GM12875 (cell line): ENCODE results near the gene CCDC117.
"Not testable (repeated sequence)": the region's sequence is repeated elsewhere in the genome, so short reads cannot be mapped to it uniquely, and the experiment has no call there.

Source experiments
- H3K4me3 ChIP-seq: one replicate; pipeline ENCODE4 v1.5.1; 2011; ENCODE audit warnings: low read depth, low read length, control low read depth
- TF ChIP-seq, protein P1 (sequence below): IDR thresholded peaks from 2 replicates; pipeline ENCODE4 v1.5.1; 2011; ENCODE audit warnings: low read depth, mild to moderate bottlenecking, control low read depth, inconsistent platforms, low read length, moderate library complexity, borderline replicate concordance; ENCODE audit not compliant: insufficient read depth

Gene CCDC117

DNA sequence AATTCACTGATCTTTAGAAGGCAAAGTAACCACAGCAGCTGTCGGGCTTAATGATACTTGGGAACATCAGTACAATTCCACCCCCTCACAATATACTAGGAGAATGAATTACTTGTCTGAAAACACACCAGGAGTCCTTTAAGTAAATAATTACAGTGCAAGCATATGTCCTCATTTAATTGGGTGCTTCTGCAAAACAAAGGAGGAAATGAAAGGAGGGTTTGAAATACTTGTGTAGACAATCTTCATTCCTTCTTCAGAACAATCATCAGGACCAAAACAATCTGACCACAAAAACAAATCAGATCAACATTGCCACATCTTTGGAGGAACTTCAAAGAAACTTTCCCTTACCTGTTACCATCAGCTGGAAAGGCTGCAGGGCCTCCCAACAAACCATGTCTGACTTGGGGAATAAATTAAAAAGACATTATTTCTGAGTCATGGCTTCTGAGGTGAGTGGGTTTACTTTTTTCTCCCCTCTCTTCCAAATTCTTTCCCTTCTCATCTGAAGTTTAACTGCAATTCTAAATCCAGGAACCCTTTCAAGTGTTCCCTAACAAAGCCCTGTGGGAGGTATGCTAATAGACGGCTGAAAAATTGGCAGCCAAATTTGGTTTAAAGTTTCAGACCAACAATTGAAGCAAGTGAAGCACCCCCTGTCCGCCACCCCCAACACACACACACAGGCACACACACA lies 12.5 kb upstream of the CCDC117 start:
- H3K4me3 ChIP-seq, result no peak overlapping the region
- TF ChIP-seq, protein P1, sequence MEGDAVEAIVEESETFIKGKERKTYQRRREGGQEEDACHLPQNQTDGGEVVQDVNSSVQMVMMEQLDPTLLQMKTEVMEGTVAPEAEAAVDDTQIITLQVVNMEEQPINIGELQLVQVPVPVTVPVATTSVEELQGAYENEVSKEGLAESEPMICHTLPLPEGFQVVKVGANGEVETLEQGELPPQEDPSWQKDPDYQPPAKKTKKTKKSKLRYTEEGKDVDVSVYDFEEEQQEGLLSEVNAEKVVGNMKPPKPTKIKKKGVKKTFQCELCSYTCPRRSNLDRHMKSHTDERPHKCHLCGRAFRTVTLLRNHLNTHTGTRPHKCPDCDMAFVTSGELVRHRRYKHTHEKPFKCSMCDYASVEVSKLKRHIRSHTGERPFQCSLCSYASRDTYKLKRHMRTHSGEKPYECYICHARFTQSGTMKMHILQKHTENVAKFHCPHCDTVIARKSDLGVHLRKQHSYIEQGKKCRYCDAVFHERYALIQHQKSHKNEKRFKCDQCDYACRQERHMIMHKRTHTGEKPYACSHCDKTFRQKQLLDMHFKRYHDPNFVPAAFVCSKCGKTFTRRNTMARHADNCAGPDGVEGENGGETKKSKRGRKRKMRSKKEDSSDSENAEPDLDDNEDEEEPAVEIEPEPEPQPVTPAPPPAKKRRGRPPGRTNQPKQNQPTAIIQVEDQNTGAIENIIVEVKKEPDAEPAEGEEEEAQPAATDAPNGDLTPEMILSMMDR, result no peak

DNA sequence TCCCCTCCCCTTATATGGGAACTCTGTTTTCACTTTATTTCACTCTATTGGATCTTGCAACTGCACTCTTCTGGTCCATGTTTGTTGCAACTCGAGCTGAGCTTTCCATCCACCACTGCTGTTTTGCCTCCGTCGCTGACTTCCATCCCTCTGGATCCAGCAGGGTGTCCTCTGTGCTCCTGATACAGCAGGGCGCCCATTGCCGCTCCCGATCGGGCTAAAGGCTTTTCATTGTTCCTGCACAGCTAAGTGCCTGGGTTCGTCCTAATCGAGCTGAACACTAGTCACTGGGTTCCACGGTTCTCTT lies 11.1 kb upstream of the CCDC117 start:
- TF ChIP-seq, protein P1, result no peak
- H3K4me3 ChIP-seq, result no peak overlapping the region

DNA sequence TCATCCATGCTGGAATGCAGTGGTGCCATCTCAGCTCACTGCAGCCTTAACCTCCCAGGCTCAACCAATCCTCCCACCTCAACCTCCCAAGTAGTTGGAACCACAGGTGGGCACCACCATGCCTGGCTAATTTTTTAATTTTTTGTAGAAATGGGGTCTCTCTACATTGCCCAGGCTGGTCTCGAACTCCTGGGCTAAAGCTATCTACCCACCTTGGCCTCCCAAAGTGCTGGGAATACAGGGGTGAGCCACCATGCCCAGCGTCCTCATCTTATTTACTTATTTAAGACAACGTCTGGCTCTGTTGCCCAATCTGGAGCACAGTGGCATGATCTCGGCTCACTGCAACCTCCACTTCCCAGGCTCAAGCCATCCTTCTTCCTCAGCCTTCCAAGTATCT lies 10.5 kb upstream of the CCDC117 start:
- not testable (repeated sequence) for H3K4me3 ChIP-seq

DNA sequence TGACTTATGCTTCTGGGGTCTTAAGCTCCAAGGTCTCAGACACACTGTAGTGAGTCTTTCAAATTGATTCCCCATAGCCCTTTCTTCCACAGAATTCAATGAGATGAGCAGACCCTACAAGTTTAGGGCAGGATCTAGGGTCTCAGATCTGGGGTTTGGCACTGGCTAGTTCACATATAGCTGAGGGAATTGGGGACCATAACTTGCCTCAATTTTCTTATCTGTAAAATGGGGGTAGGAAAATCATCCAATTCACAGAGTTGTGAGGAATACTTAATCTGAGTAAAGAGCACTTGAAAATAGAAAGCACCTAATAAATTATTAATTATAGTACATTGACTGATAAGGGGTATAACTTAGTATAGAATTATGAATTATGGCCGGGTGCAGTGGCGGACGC lies 5.9 kb upstream of the CCDC117 start:
- TF ChIP-seq, protein P1, result no peak
- no peak overlapping the region for H3K4me3 ChIP-seq

DNA sequence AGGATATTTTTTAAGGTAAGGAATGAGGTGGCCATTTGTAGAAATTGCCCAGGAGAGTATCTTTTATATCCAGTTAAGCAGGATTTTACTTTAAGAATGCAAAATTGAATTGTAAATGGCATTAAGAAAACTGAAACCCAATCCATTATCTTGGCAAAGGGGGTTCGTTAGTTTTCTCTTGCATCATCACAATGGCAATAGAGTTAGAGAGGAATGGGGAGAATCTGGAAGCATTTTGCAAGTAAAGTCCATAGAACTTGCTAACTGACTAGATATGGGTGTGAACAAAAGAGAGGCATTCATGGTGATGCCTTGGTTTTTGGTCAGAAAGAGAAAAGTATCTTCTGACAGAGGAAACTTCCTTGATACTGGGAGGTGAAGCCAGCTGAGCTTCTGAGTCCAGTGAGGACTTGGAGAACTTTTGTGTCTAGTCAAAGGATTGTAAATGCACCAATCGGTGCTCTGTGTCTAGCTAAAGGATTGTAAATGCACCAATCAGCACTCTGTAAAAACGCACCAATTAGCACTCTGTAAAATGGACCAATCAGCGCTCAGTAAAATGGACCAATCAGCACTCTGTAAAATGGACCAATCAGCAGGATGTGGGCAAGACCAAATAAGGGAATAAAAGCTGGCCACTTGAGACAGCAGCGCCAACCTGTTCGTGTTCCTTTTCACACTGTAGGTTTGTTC lies 3.6 kb upstream of the CCDC117 start:
- no peak overlapping the region for H3K4me3 ChIP-seq
- TF ChIP-seq, protein P1, result no peak

DNA sequence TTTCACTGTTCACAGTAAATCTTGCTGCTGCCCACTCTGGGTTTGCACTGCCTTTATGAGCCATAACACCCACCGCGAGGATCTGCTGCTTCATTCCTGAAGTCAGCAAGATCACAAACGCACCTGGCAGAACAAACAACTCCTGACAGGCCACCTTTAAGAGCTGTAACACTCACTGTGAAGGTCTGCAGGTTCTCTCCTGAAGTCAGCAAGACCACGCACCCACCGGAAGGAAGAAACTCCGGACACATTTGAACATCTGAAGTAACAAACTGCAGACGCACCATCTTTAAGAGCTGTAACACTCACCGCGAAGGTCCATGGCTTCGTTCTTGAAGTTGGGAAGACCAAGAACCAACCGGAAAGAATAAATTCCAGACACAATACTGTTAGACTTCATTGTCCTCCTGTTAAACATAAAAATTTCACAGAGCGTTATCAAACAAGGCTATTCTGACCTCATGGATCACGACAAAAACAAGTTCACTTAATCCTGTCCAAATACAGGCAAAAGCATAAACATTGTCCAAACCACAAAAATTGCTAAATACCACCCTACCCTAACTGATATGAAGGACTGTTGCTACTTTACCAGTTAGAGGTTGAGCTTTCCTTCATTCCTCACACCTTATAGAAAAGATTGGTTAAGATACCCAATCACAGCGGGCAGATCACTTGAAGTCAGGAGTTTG lies 3.0 kb upstream of the CCDC117 start:
- TF ChIP-seq, protein P1, result no peak
- H3K4me3 ChIP-seq, result no peak overlapping the region

DNA sequence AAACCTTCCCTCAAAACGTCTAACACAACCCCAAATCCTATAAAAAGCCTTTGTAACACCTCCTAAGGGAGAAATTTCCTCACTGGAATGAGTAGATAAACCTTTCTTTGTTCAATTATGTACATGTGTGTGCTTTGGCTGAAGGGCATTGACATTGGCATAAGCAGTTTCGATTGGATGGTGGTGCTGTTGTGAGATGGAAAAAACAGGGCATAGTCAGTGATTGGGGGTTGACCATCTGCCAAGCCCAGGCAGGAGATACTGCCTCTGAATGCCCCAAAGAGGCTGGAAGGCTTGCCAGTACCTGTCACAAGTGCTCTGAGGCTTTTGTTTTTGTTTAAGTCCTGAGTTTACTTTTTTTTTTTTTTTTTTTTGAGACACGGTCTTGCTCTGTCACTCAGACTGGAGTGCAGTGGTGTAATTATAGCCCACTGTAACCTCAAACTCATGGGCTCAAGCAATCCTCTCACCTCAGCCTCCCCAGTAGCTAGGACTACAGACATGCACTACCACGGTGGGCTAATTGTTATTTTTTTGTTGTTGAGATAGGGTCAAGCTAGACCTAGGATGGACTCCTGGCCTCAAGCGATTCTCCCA lies 1.2 kb upstream of the CCDC117 start:
- TF ChIP-seq, protein P1, result no peak
- H3K4me3 ChIP-seq, result no peak overlapping the region
